H9 (cell line): ENCODE results near the gene SCGB3A2. TPM values are rescaled to one million over a fixed set of nuclear protein-coding genes. Genes with fewer than 3 reads are reported as not detected.
"Not testable (repeated sequence)": the region's sequence is repeated elsewhere in the genome, so short reads cannot be mapped to it uniquely, and the experiment has no call there.

ENCODE experiments used
- DNase-seq: peaks from one replicate; pipeline ENCODE4 v3.0.0-alpha.2; 2017
- H2AFZ ChIP-seq: one replicate; pipeline ENCODE4 v1.6.1; 2013; ENCODE audit warnings: mild to moderate bottlenecking, low read length, control low read depth, moderate library complexity
- H2AK5ac ChIP-seq: 2 replicates; pipeline ENCODE4 v1.6.1; 2013; ENCODE audit warnings: low read length, control low read depth, mixed read lengths; ENCODE audit not compliant: insufficient read length
- H2BK120ac ChIP-seq: one replicate; pipeline ENCODE4 v1.6.1; 2013; ENCODE audit warnings: low read depth, mild to moderate bottlenecking, low read length, control low read depth, inconsistent platforms; ENCODE audit not compliant: poor library complexity, severe bottlenecking
- H2BK12ac ChIP-seq: 2 replicates; pipeline ENCODE4 v1.6.1; 2013; ENCODE audit warnings: low read length, control low read depth, mixed read lengths, low read depth; ENCODE audit not compliant: insufficient read length
- H2BK15ac ChIP-seq: 2 replicates; pipeline ENCODE4 v1.6.1; 2013; ENCODE audit warnings: low read depth, low read length, control low read depth
- H2BK20ac ChIP-seq: one replicate; pipeline ENCODE4 v1.6.1; 2013; ENCODE audit warnings: low read depth, mild to moderate bottlenecking, low read length, control low read depth, inconsistent platforms; ENCODE audit not compliant: poor library complexity, severe bottlenecking
- H2BK5ac ChIP-seq: 2 replicates; pipeline ENCODE4 v1.6.1; 2013; ENCODE audit warnings: low read length, control low read depth, mixed read lengths; ENCODE audit not compliant: insufficient read length
- H3K14ac ChIP-seq: 2 replicates; pipeline ENCODE4 v1.6.1; 2013; ENCODE audit warnings: low read length, control low read depth; ENCODE audit not compliant: insufficient read depth
- H3K18ac ChIP-seq: 2 replicates; pipeline ENCODE4 v1.6.1; 2013; ENCODE audit warnings: low read depth, mild to moderate bottlenecking, mixed read lengths, low read length, control low read depth; ENCODE audit not compliant: insufficient read length
- H3K23ac ChIP-seq: 2 replicates; pipeline ENCODE4 v1.6.1; 2013; ENCODE audit warnings: low read length, control low read depth, mixed read lengths, low read depth; ENCODE audit not compliant: insufficient read length
- H3K23me2 ChIP-seq: 2 replicates; pipeline ENCODE4 v1.6.1; 2013; ENCODE audit warnings: low read depth, mild to moderate bottlenecking, mixed read lengths, low read length, control low read depth; ENCODE audit not compliant: insufficient read length, poor library complexity, severe bottlenecking
- H3K27ac ChIP-seq: 2 replicates; pipeline ENCODE4 v1.5.1; 2013; ENCODE audit warnings: low read length, control low read depth, mixed read lengths, low read depth; ENCODE audit not compliant: insufficient read length
- H3K27me3 ChIP-seq: 2 replicates; pipeline ENCODE4 v1.6.1; 2013; ENCODE audit warnings: low read length, control low read depth, inconsistent platforms; ENCODE audit not compliant: insufficient read depth
- H3K4ac ChIP-seq: 2 replicates; pipeline ENCODE4 v1.6.1; 2013; ENCODE audit warnings: low read depth, mild to moderate bottlenecking, control low read depth, inconsistent platforms, low read length, moderate library complexity
- H3K4me1 ChIP-seq: 2 replicates; pipeline ENCODE4 v1.6.1; 2013; ENCODE audit warnings: low read length, control low read depth, inconsistent platforms; ENCODE audit not compliant: insufficient read depth
- H3K4me2 ChIP-seq: 2 replicates; pipeline ENCODE4 v1.6.1; 2013; ENCODE audit warnings: low read length, control low read depth, mixed read lengths; ENCODE audit not compliant: insufficient read length, insufficient read depth
- H3K56ac ChIP-seq: 2 replicates; pipeline ENCODE4 v1.6.1; 2013; ENCODE audit warnings: low read depth, mild to moderate bottlenecking, mixed read lengths, low read length, control low read depth; ENCODE audit not compliant: insufficient read length
- H3K79me1 ChIP-seq: 2 replicates; pipeline ENCODE4 v1.6.1; 2013; ENCODE audit warnings: low read depth, mild to moderate bottlenecking, moderate library complexity, low read length, control low read depth, inconsistent platforms; ENCODE audit not compliant: insufficient read depth, poor library complexity, severe bottlenecking
- H3K79me2 ChIP-seq: 2 replicates; pipeline ENCODE4 v1.6.1; 2013; ENCODE audit warnings: low read length, control low read depth, inconsistent platforms; ENCODE audit not compliant: insufficient read depth
- H3K9ac ChIP-seq: 2 replicates; pipeline ENCODE4 v1.6.1; 2013; ENCODE audit warnings: low read length, control low read depth, mixed read lengths; ENCODE audit not compliant: insufficient read length; ENCODE audit errors: extremely low read depth
- H3K9me3 ChIP-seq: one replicate; pipeline ENCODE4 v1.6.1; 2013; ENCODE audit warnings: low read depth, low read length, inconsistent platforms; ENCODE audit not compliant: control insufficient read depth
- H3T11ph ChIP-seq: one replicate; pipeline ENCODE4 v1.6.1; 2013; ENCODE audit warnings: mild to moderate bottlenecking, low read length, control low read depth, inconsistent platforms
- H4K20me1 ChIP-seq: one replicate; pipeline ENCODE4 v1.6.1; 2013; ENCODE audit not compliant: control insufficient read depth, insufficient read length, insufficient read depth
- H4K5ac ChIP-seq: 2 replicates; pipeline ENCODE4 v1.6.1; 2013; ENCODE audit warnings: low read depth, mild to moderate bottlenecking, mixed read lengths, low read length, control low read depth; ENCODE audit not compliant: insufficient read length
- H4K8ac ChIP-seq: replicated peaks from 2 replicates; pipeline ENCODE4 v1.6.1; 2013; ENCODE audit warnings: low read length, control low read depth, mixed read lengths, low read depth; ENCODE audit not compliant: insufficient read length
- H4K91ac ChIP-seq: 2 replicates; pipeline ENCODE4 v1.6.1; 2013; ENCODE audit warnings: low read depth, mild to moderate bottlenecking, moderate library complexity, mixed read lengths, low read length, control low read depth; ENCODE audit not compliant: insufficient read length
- H3K27ac Mint-ChIP-seq, 3 experiments: 2 replicates in 2 of 3; 3 replicates in 1 of 3; pipeline ENCODE4 v1.8.0; 2020 to 2021; ENCODE audit warnings: mixed read lengths in 3 of 3, mild to moderate bottlenecking in 1 of 3, moderate library complexity in 1 of 3
- H3K27me3 Mint-ChIP-seq: 2 replicates; pipeline ENCODE4 v1.8.0; 2021; ENCODE audit warnings: low read depth, mild to moderate bottlenecking, moderate library complexity, mixed read lengths
- H3K36me3 Mint-ChIP-seq, 3 experiments: 2 replicates in 2 of 3; 3 replicates in 1 of 3; pipeline ENCODE4 v1.8.0; 2020 to 2021; ENCODE audit warnings: low read depth in 3 of 3, mixed read lengths in 3 of 3; ENCODE audit not compliant: insufficient read depth in 1 of 3
- H3K4me1 Mint-ChIP-seq, 2 experiments: 2 replicates each; pipeline ENCODE4 v1.8.0; 2020; ENCODE audit warnings: mixed read lengths in 2 of 2
- H3K4me3 Mint-ChIP-seq, 2 experiments: 2 replicates in 1 of 2; 3 replicates in 1 of 2; pipeline ENCODE4 v1.8.0; 2020 to 2021; ENCODE audit warnings: mild to moderate bottlenecking in 2 of 2, mixed read lengths in 2 of 2, moderate library complexity in 1 of 2
- H3K9me3 Mint-ChIP-seq, 2 experiments: 2 replicates in 1 of 2; 3 replicates in 1 of 2; pipeline ENCODE4 v1.8.0; 2020; ENCODE audit warnings: mild to moderate bottlenecking in 2 of 2, mixed read lengths in 2 of 2, moderate library complexity in 1 of 2
- WGBS: extraction: QIAGEN DNeasy Blood & Tissue Kit; methylation state at CpG from one replicate; pipeline ENCODE4 v1.1.7; 2013; ENCODE audit warnings: missing lambda C conversion rate, low lambda C conversion rate, mixed read lengths; ENCODE audit not compliant: insufficient read length; ENCODE audit errors: extremely low coverage; 5-methylcytosine and 5-hydroxymethylcytosine counted together
- total RNA-seq: library from RNA; stranded (reverse); gene quantifications from 2 replicates; pipeline ENCODE4 v1.2.1, GENCODE V29; 2021

SCGB3A2 gene
- total RNA-seq, 1 experiment from 2014 or later = 66.0 TPM

DNA sequence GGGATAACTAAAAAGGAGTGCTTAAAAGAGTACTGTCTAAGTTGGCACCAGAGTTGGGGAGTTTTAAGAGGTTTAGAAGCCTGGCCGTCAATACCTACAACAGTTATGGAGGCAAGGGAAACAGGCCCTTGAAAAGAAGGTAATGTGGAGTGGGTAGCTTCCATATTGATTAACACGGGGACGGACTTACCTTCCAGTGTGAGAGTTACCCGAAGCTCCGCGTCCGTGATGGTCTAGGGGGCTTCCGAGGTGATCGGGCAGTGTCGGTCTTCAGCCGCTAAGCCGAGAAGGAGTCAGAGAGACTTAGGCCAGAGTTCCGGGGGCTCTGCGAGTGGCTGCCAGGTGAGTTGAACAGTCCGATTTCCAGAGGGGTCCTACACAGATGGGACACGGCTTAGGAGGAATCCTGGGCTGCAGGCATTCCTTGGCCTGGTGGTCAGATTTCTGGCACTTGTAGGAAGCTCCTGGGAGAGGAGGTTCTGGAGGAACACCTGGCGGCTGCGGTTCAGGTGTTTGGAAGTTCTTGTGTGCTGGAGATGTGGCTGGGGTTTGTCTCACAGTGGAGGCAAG is 6.4 kb upstream of the SCGB3A2 start:
- not testable (repeated sequence) for DNase-seq, H2BK20ac ChIP-seq, H3K4me1 ChIP-seq, H3K27me3 Mint-ChIP-seq, H3K9me3 ChIP-seq, H2BK12ac ChIP-seq, H3K9me3 Mint-ChIP-seq, H3K27me3 ChIP-seq, H4K8ac ChIP-seq, H3K23me2 ChIP-seq, H2BK120ac ChIP-seq, H2AK5ac ChIP-seq, H3K56ac ChIP-seq, H3K4ac ChIP-seq, H2AFZ ChIP-seq, H3K79me1 ChIP-seq, H2BK15ac ChIP-seq, H4K20me1 ChIP-seq, H4K5ac ChIP-seq, H3K23ac ChIP-seq, H4K91ac ChIP-seq, H3T11ph ChIP-seq, H2BK5ac ChIP-seq
- H3K4me3 Mint-ChIP-seq = peak overlapping the region; percentile 64 to 92; a peak in 4 of 5 replicates
- H3K4me1 Mint-ChIP-seq = peaks cover 69 to 85% of the 10 kb centered on the region in 2 experiments
- Histone ChIP-seq H3K9ac (peak overlapping the region; percentile 85), H3K18ac (peak overlapping the region; percentile 18), H3K4me2 (peak overlapping the region; percentile 80), H3K27ac (peak overlapping the region; percentile 84), H3K14ac (peak overlapping the region; percentile 85; the same call in 1 of the 2 replicates), H3K79me2 (peaks cover 16% of the 10 kb centered on the region; the same call in 1 of the 2 replicates)
- peak overlapping the region; percentile 92 to 98 (median 93) for H3K27ac Mint-ChIP-seq
- peaks cover 10 to 65% (median 24%) of the 10 kb centered on the region in 3 experiments for H3K36me3 Mint-ChIP-seq
- no CpG with 5 or more reads among the region's 18 CpGs for WGBS

DNA sequence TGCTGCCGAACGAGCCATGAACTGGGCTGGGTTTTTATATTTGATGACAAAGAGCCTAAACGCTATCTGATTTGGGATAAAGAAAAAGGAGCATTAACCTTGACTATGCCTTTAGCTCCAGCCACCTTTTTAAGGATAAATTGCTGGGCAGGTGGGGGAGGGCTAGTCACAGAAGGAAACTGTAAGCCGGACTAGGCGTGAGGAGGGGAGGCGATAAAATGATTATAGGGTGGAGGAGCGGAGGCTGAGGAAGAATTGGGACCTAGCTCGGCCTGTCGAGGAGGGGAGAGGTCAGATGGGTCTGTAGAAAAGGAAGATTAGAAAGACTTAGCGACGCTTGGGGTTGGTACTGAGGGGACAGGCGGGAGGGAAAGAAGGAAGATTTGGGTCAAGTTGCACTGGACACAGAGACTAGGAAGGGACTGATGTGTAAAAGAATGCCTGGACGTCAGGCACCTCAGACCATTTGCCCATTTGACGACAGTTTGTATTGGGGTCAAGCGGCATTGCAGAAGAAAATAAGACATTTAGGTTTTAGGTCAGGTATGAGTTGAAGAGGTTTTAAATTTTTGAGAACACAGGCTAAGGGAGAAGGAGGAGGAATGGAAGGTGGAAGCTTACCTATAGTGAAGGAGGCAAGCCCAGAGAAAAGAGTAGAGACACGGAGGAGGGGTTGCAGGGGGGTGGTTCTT is 5.6 kb upstream of the SCGB3A2 start:
- Mint-ChIP-seq H3K4me1 (peaks cover 68 to 77% of the 10 kb centered on the region in 2 experiments), H3K36me3 (peaks cover 10 to 58% (median 22%) of the 10 kb centered on the region in 3 experiments), H3K4me3 (peak overlapping the region; percentile 64 to 92), H3K27ac (peak overlapping the region; percentile 76 to 98 (median 93))
- not testable (repeated sequence) for H4K5ac ChIP-seq, H3K4ac ChIP-seq, H3K56ac ChIP-seq, H4K20me1 ChIP-seq, H3K4me1 ChIP-seq, H2BK12ac ChIP-seq, H2AFZ ChIP-seq, H2AK5ac ChIP-seq, H2BK15ac ChIP-seq, H2BK5ac ChIP-seq, H3K27me3 Mint-ChIP-seq, DNase-seq, H3K79me1 ChIP-seq, H3K9me3 Mint-ChIP-seq, H3K27me3 ChIP-seq, H3K9me3 ChIP-seq, H4K8ac ChIP-seq, H3K23me2 ChIP-seq, H3T11ph ChIP-seq, H3K23ac ChIP-seq, H4K91ac ChIP-seq, H2BK120ac ChIP-seq, H2BK20ac ChIP-seq
- Histone ChIP-seq H3K4me2 (peak overlapping the region; percentile 38), H3K9ac (peak overlapping the region; percentile 98), H3K79me2 (peaks cover 16% of the 10 kb centered on the region; the same call in 1 of the 2 replicates), H3K18ac (peak overlapping the region; percentile 80), H3K14ac (peak overlapping the region; percentile 85; the same call in 1 of the 2 replicates), H3K27ac (peak overlapping the region; percentile 89)
- WGBS = no CpG with 5 or more reads among the region's 16 CpGs
